Ascending aorta (tissue), 2 donors: ENCODE measurements around the gene CENPA. TPM values are rescaled to one million over a fixed set of nuclear protein-coding genes. Genes with fewer than 3 reads are reported as not detected.
A peak's percentile ranks its signal among the peaks of the same experiment; 100 is the strongest.

ENCODE experiments used
- DNase-seq, 2 donors: peaks; one replicate each; pipeline ENCODE4 v3.0.0-alpha.2; 2019; ENCODE audit warnings: low spot score in 2 of 2
- H3K27ac ChIP-seq, 2 donors: fragments of 200-600 bp; sonication (generic); one replicate each; pipeline ENCODE4 v1.5.1; 2016 to 2017; ENCODE audit warnings: mild to moderate bottlenecking in 1 of 2
- H3K27me3 ChIP-seq: fragments of 200-600 bp; sonication (generic); one replicate; pipeline ENCODE4 v1.5.1; 2017
- H3K36me3 ChIP-seq, 2 donors: fragments of 200-600 bp; sonication (generic); one replicate each; pipeline ENCODE4 v1.5.1; 2016
- H3K4me1 ChIP-seq, 2 donors: fragments of 200-600 bp; sonication (generic); one replicate each; pipeline ENCODE4 v1.5.1; 2016 to 2017; ENCODE audit warnings: mild to moderate bottlenecking in 1 of 2
- H3K4me3 ChIP-seq, 2 donors: fragments of 200-600 bp; sonication (generic); one replicate each; pipeline ENCODE4 v1.5.1; 2016 to 2017; ENCODE audit warnings: mild to moderate bottlenecking in 1 of 2
- H3K9me3 ChIP-seq, 2 donors: fragments of 200-600 bp; sonication (generic); one replicate each; pipeline ENCODE4 v1.5.1; 2016
- intact Hi-C: fragments of 100-400 bp; cut with DNase I; formaldehyde crosslinking; loops from one replicate; pipeline ENCODE4 v1.15.1; 2023
- total RNA-seq: library from RNA; depleted of rRNA; stranded (reverse); fragments of >200 nt; gene quantifications from one replicate; pipeline ENCODE4 v1.1.0, GENCODE V29; 2016
- TF ChIP-seq, protein P1 (sequence below), 3 experiments: fragments of 200-600 bp in 2 of 3; fragments of 450-650 bp in 1 of 3; sonication (generic) in 2 of 3; IDR thresholded peaks; one replicate each; pipeline ENCODE4 v1.5.1; 2016 to 2019; ENCODE audit warnings: antibody characterized with exemption in 3 of 3, mild to moderate bottlenecking in 1 of 3, moderate library complexity in 1 of 3

CENPA gene
- not detected for total RNA-seq

DNA sequence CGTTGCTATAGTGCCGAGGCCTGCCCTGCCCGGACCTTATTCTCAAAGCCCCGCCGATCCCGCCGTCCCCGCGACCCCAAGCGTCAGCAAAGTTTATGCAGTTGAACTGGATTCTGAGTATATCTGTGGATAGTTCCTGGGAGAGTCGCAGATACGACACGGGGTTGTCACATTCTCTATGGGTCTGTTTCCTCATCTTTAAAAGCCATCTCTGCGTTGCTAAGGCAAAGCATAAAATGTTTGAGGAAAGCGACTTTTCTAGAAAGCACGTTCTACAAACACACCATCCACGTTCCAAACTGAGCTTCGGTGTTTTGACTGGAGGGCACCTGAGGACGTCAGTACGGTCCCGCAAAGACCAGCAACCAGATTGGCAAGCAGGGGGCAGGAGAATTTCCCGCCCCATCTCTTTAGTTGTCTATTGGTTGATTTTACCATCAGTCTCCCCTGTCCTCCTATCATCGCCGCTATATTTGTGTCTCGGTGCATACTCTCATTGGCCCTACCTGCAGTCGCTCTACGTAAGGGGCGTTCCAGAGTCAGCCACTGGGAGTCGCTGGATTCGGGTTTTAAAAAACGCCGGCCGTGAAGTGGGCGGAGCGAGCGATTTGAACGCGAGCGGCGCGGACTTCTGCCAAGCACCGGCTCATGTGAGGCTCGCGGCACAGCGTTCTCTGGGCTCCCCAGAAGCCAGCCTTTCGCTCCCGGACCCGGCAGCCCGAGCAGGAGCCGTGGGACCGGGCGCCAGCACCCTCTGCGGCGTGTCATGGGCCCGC lies at the start of gene CENPA:
Gene CENPA, plus strand, starts transcription at position 626 of the 776 bp plus-strand sequence. Its CDS starts 141 bp downstream, at position 767.
- Histone ChIP-seq H3K4me1 (peaks cover 0 to 14% of the 10 kb centered on the region in 2 donors), H3K4me3 (peak within 1 kb of the TSS; percentile 88 to 96), H3K9me3 (no peaks in the 10 kb centered on the region), H3K27me3 (no peaks in the 10 kb centered on the region), H3K27ac (no peak within 1 kb of the TSS), H3K36me3 (peaks cover 5% of the 10 kb centered on the region in 2 donors)
- intact Hi-C loops, result loop anchor here (1.0 kb wide), 1 partner anchor 21 kb away; the partner anchor contains the start of gene SLC35F6
- DNase-seq, result peak; percentile 96 to 99
- TF ChIP-seq, protein P1, sequence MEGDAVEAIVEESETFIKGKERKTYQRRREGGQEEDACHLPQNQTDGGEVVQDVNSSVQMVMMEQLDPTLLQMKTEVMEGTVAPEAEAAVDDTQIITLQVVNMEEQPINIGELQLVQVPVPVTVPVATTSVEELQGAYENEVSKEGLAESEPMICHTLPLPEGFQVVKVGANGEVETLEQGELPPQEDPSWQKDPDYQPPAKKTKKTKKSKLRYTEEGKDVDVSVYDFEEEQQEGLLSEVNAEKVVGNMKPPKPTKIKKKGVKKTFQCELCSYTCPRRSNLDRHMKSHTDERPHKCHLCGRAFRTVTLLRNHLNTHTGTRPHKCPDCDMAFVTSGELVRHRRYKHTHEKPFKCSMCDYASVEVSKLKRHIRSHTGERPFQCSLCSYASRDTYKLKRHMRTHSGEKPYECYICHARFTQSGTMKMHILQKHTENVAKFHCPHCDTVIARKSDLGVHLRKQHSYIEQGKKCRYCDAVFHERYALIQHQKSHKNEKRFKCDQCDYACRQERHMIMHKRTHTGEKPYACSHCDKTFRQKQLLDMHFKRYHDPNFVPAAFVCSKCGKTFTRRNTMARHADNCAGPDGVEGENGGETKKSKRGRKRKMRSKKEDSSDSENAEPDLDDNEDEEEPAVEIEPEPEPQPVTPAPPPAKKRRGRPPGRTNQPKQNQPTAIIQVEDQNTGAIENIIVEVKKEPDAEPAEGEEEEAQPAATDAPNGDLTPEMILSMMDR (IDR thresholded peaks at IDR 0.05), result peak in 1 of 3 experiments; percentile 28

DNA sequence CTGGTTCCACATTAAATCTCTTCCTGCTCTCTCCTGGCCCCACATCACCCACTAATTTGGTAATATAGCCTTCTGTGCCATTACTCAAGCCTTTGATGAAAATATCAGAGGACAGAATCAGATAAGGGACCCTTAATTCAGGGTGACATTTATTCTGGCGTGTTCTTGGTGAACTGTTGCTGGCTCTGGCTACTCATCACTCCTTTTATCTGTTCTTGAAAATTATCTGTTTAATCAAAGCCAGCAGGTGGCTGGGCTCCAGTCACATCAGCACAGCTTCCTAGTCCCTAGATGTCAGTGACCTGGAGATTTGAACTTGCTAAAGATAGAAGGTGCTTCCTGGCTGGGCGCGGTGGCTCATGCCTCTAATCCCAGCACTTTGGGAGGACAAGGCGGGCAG lies 48.6 kb upstream of the CENPA start:
- H3K36me3 ChIP-seq, result no peaks in the 10 kb centered on the region
- no peak overlapping the region for H3K27ac ChIP-seq
- H3K4me1 ChIP-seq, result no peaks in the 10 kb centered on the region
- TF ChIP-seq, protein P1 (IDR thresholded peaks at IDR 0.05), result no peak
- no peak for DNase-seq
- H3K9me3 ChIP-seq, result no peaks in the 10 kb centered on the region
- H3K27me3 ChIP-seq, result no peaks in the 10 kb centered on the region
- intact Hi-C loops, result no loop called here
- H3K4me3 ChIP-seq, result no peak overlapping the region

DNA sequence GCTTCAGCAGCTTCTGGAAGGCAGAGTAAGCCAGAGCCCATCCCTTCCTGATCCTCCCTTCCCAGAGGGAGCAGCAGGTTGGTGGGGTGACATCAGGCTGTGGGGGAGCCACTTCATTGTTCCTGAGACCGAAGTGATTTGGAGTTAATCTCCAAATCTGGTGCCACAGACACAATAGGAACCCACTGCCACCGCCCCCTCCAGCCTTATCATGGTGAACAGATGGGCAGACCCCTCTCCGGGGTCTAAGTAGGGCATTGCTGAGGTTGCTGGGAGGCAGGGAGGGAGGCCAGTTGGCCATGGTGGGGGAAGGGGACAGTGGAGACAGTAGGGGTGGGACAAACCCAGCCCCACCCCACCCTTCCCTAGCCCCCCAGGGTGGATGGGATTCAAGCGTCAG lies 47.4 kb upstream of the CENPA start:
- TF ChIP-seq, protein P1 (IDR thresholded peaks at IDR 0.05), result no peak
- H3K27ac ChIP-seq, result no peak overlapping the region
- no peaks in the 10 kb centered on the region for H3K9me3 ChIP-seq
- H3K4me3 ChIP-seq, result no peak overlapping the region
- H3K36me3 ChIP-seq, result no peaks in the 10 kb centered on the region
- no peaks in the 10 kb centered on the region for H3K4me1 ChIP-seq
- no peak for DNase-seq
- intact Hi-C loops, result no loop called here
- no peaks in the 10 kb centered on the region for H3K27me3 ChIP-seq

DNA sequence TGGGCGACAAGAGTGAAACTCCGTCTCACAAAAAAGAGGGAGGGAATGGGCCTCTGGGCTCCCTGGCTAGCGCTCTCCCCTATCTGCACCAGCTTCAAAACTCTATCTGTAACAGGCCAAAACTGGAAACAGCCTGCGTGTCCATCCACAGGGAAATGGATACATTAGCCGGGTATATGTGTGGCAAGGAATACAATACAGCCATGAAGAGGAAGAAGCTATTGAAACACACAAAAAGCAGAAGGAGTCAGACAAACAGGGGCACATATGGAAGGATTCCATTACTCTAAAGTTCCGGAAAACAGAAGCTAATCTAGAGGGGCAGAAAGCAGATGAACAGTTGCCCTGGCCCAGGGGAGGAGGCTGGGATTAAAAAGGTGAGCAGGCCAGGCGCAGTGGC lies 46.3 kb upstream of the CENPA start:
- Histone ChIP-seq H3K9me3 (no peaks in the 10 kb centered on the region), H3K4me1 (no peaks in the 10 kb centered on the region), H3K27me3 (no peaks in the 10 kb centered on the region), H3K27ac (no peak overlapping the region), H3K4me3 (no peak overlapping the region), H3K36me3 (no peaks in the 10 kb centered on the region)
- TF ChIP-seq, protein P1 (IDR thresholded peaks at IDR 0.05), result no peak
- DNase-seq, result no peak
- intact Hi-C loops, result no loop called here

DNA sequence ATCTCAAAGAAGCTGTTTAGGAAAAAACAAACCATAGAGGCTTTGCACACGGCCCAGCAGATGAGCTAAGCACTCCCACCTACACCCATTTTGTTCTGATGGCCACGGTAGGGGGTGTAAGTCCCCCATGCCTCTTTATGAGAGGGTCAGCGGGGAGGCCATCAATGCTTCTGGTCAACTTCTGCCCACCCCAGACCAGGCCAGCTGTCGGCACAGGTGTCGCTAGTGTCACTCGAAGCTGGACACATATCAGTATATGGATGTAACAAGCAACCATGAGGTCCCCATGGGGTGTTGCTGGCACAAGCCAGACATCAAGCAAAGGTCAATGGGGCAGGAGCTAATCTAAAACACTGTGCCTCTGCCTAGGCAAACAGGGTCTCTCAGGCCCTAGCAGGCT lies 45.5 kb upstream of the CENPA start:
- TF ChIP-seq, protein P1 (IDR thresholded peaks at IDR 0.05), result no peak
- H3K36me3 ChIP-seq, result no peaks in the 10 kb centered on the region
- intact Hi-C loops, result no loop called here

More for the DNA sequence above, 45.5 kb upstream of the CENPA start:
- H3K4me1 ChIP-seq, result peaks cover 0 to under 1% of the 10 kb centered on the region in 2 donors
- no peaks in the 10 kb centered on the region for H3K27me3 ChIP-seq
- no peak overlapping the region for H3K27ac ChIP-seq
- no peak overlapping the region for H3K4me3 ChIP-seq
- no peaks in the 10 kb centered on the region for H3K9me3 ChIP-seq
- no peak for DNase-seq
